Thyroid gland (tissue), 4 donors: ENCODE data around the gene ETDB. TPM values are rescaled to one million over a fixed set of nuclear protein-coding genes. Genes with fewer than 3 reads are reported as not detected.

Experiments
- DNase-seq, 2 donors: peaks; one replicate each; pipeline ENCODE4 v3.0.0-alpha.2; 2019
- H3K27ac ChIP-seq, 3 donors: fragments of 200-600 bp; sonication (generic); 1 replicate in 2 of 3; 2 replicates in 1 of 3; pipeline ENCODE4 v1.5.1; 2016 to 2019; ENCODE audit warnings: mild to moderate bottlenecking in 1 of 3, moderate library complexity in 1 of 3
- H3K27me3 ChIP-seq: fragments of 200-600 bp; sonication (generic); one replicate; pipeline ENCODE4 v1.5.1; 2019
- H3K36me3 ChIP-seq, 2 donors: fragments of 200-600 bp; sonication (generic); one replicate each; pipeline ENCODE4 v1.5.1; 2016 to 2019
- H3K4me1 ChIP-seq, 2 donors: fragments of 200-600 bp; sonication (generic); one replicate each; pipeline ENCODE4 v1.5.1; 2017 to 2019
- H3K4me3 ChIP-seq, 3 donors: fragments of 200-600 bp; sonication (generic); replicated peaks in 1 of 3; 1 replicate in 2 of 3; 2 replicates in 1 of 3; pipeline ENCODE4 v1.5.1; 2016; ENCODE audit warnings: mild to moderate bottlenecking in 1 of 3
- H3K9me3 ChIP-seq: fragments of 200-600 bp; sonication (generic); one replicate; pipeline ENCODE4 v1.5.1; 2017
- CTCF ChIP-seq, 6 experiments: fragments of 200-600 bp in 3 of 6; fragments of 450-650 bp in 3 of 6; sonication (generic) in 3 of 6; IDR thresholded peaks; one replicate each; pipeline ENCODE4 v1.5.1; 2016 to 2019; ENCODE audit warnings: antibody characterized with exemption in 6 of 6, mild to moderate bottlenecking in 2 of 6, inconsistent platforms in 1 of 6, moderate library complexity in 1 of 6
- POLR2A ChIP-seq, 2 donors: fragments of 450-650 bp; IDR thresholded peaks; one replicate each; pipeline ENCODE4 v1.6.1; 2017; ENCODE audit warnings: antibody characterized with exemption in 2 of 2, mild to moderate bottlenecking in 2 of 2, moderate library complexity in 1 of 2
- WGBS, 2 donors: methylation state at CpG; one replicate each; pipeline ENCODE4 v1.1.5; 2017; 5-methylcytosine and 5-hydroxymethylcytosine counted together
- intact Hi-C: fragments of 100-400 bp; cut with DNase I; formaldehyde crosslinking; loops from one replicate; pipeline ENCODE4 v1.15.1; 2023
- total RNA-seq, 4 donors: library from RNA; depleted of rRNA; stranded (reverse); fragments of >200 nt; gene quantifications; one replicate each; pipeline ENCODE4 v1.2.3, GENCODE V29; 2016

Gene ETDB
- total RNA-seq, 4 donors from 2014 or later, result not detected

- Histone ChIP-seq H3K4me3 (no peak overlapping the region), H3K9me3 (no peaks in the 10 kb centered on the region), H3K27me3 (no peaks in the 10 kb centered on the region), H3K36me3 (no peaks in the 10 kb centered on the region), H3K4me1 (no peaks in the 10 kb centered on the region), H3K27ac (no peak overlapping the region)
- TF ChIP-seq POLR2A (IDR thresholded peaks at IDR 0.05) (no peak), CTCF (IDR thresholded peaks at IDR 0.05) (no peak)
- no peak for DNase-seq
- 82 to 92% methylated on average over 3 to 4 of the region's 6 CpGs for WGBS, 2 donors
- intact Hi-C loops, result no loop called here
These were observed 25.6 kb downstream of the ETDB start for GRCh38 chrX:135094726-135095125.

- Histone ChIP-seq H3K4me1 (no peaks in the 10 kb centered on the region), H3K27ac (no peak overlapping the region), H3K9me3 (no peaks in the 10 kb centered on the region), H3K27me3 (no peaks in the 10 kb centered on the region), H3K36me3 (no peaks in the 10 kb centered on the region), H3K4me3 (no peak overlapping the region)
- intact Hi-C loops, result loop anchor here (5.0 kb wide), 1 partner anchor 127 kb away; no protein-coding TSS in a partner anchor
- DNase-seq, result no peak
- TF ChIP-seq CTCF (IDR thresholded peaks at IDR 0.05) (no peak), POLR2A (IDR thresholded peaks at IDR 0.05) (no peak)
- 83 to 92% methylated on average over 2 of the region's 3 CpGs for WGBS, 2 donors
These were observed 31.2 kb downstream of the ETDB start for GRCh38 chrX:135089126-135089525.

- no peaks in the 10 kb centered on the region for H3K4me1 ChIP-seq
- H3K9me3 ChIP-seq, result no peaks in the 10 kb centered on the region
- no peak for DNase-seq
- intact Hi-C loops, result loop anchor here (5.0 kb wide), 1 partner anchor 126 kb away; no protein-coding TSS in a partner anchor
- H3K27me3 ChIP-seq, result no peaks in the 10 kb centered on the region
- H3K4me3 ChIP-seq, result no peak overlapping the region
- 72 to 83% methylated on average over 2 to 3 of the region's 3 CpGs for WGBS, 2 donors
- no peak overlapping the region for H3K27ac ChIP-seq
- no peaks in the 10 kb centered on the region for H3K36me3 ChIP-seq
- TF ChIP-seq CTCF (IDR thresholded peaks at IDR 0.05), result no peak
- TF ChIP-seq POLR2A (IDR thresholded peaks at IDR 0.05), result no peak
These were observed 32.5 kb downstream of the ETDB start for GRCh38 chrX:135087867-135088266.

GRCh38 chrX:135086197-135086854 is 34.0 kb downstream of the ETDB start:
- WGBS, 2 donors, result 3 to 8% methylated on average over 4 of the region's 4 CpGs
- no peak overlapping the region for H3K4me3 ChIP-seq
- no peak overlapping the region for H3K27ac ChIP-seq
- TF ChIP-seq POLR2A (IDR thresholded peaks at IDR 0.05) (no peak), CTCF (IDR thresholded peaks at IDR 0.05) (peak in 5 of 6 experiments; percentile 35 to 56 (median 47))
- DNase-seq, result peak in 1 of 2 donors; percentile 6
- H3K27me3 ChIP-seq, result no peaks in the 10 kb centered on the region
- H3K4me1 ChIP-seq, result no peaks in the 10 kb centered on the region
- intact Hi-C loops, result loop anchor here (5.0 kb wide), 1 partner anchor 124 kb away; no protein-coding TSS in a partner anchor
- H3K36me3 ChIP-seq, result no peaks in the 10 kb centered on the region
- no peaks in the 10 kb centered on the region for H3K9me3 ChIP-seq

- H3K9me3 ChIP-seq, result no peaks in the 10 kb centered on the region
- DNase-seq, result no peak
- H3K4me1 ChIP-seq, result no peaks in the 10 kb centered on the region
- no peaks in the 10 kb centered on the region for H3K36me3 ChIP-seq
- intact Hi-C loops, result no loop called here
- no peaks in the 10 kb centered on the region for H3K27me3 ChIP-seq
- H3K4me3 ChIP-seq, result no peak overlapping the region
- H3K27ac ChIP-seq, result no peak overlapping the region
- TF ChIP-seq POLR2A (IDR thresholded peaks at IDR 0.05) (no peak), CTCF (IDR thresholded peaks at IDR 0.05) (no peak)
- 76 to 89% methylated on average over 2 of the region's 2 CpGs for WGBS, 2 donors
These were observed 38.5 kb downstream of the ETDB start for GRCh38 chrX:135081693-135082404.
